Fibroblast of skin of scalp (primary cell): Measurements from ENCODE around the gene FANCG.
A peak's percentile ranks its signal among the peaks of the same experiment; 100 is the strongest.

Experiments
- DNase-seq: peaks from one replicate; pipeline ENCODE4 v3.0.0-alpha.2; 2013

FANCG gene

GRCh38 chr9:35103660-35104191 lies 24.0 kb upstream of the FANCG start:
- DNase-seq: no peak

- DNase-seq: peak; percentile 96
Measured at GRCh38 chr9:35102769-35103659, 23.3 kb upstream of the FANCG start, which contains the start of gene STOML2. STOML2 (minus strand) TSS chr9:35103131; CDS start chr9:35103094, 37 bp downstream.

- DNase-seq: no peak
Measured at GRCh38 chr9:35102465-35102768, 22.7 kb upstream of the FANCG start.

- no peak for DNase-seq
Measured at GRCh38 chr9:35097573-35097972, 17.8 kb upstream of the FANCG start.

- peak; percentile 83 for DNase-seq
Measured at GRCh38 chr9:35096035-35096849, 16.5 kb upstream of the FANCG start, which contains the start of gene PIGO. PIGO (minus strand) TSS chr9:35096591; CDS start chr9:35095565, 1,026 bp downstream.

GRCh38 chr9:35091536-35091935 lies 11.8 kb upstream of the FANCG start:
- DNase-seq: no peak

GRCh38 chr9:35089434-35089833 lies 9.7 kb upstream of the FANCG start:
- no peak for DNase-seq

- DNase-seq: no peak
Measured at GRCh38 chr9:35085078-35085477, 5.3 kb upstream of the FANCG start.

- DNase-seq: no peak
Measured at GRCh38 chr9:35079041-35079425, 709 bp downstream of the FANCG start.

GRCh38 chr9:35078066-35078465 lies 1.7 kb downstream of the FANCG start:
- no peak for DNase-seq

GRCh38 chr9:35076848-35077247 lies 2.9 kb downstream of the FANCG start:
- no peak for DNase-seq

- DNase-seq: no peak
Measured at GRCh38 chr9:35075358-35075757, 4.4 kb downstream of the FANCG start.

GRCh38 chr9:35074791-35075190 lies 5.0 kb downstream of the FANCG start:
- no peak for DNase-seq

- no peak for DNase-seq
Measured at GRCh38 chr9:35074141-35074540, 5.6 kb downstream of the FANCG start.

- DNase-seq: no peak
Measured at GRCh38 chr9:35073279-35073612, 6.5 kb downstream of the FANCG start.

- peak; percentile 100 for DNase-seq
Measured at GRCh38 chr9:35072461-35073278, 7.1 kb downstream of the FANCG start, which contains the start of gene VCP. VCP (minus strand) TSS chr9:35072625; CDS start chr9:35072353, 272 bp downstream.

- DNase-seq: peak; percentile 85
Measured at GRCh38 chr9:35071814-35072460, 7.8 kb downstream of the FANCG start.

GRCh38 chr9:35070823-35071813 lies 8.6 kb downstream of the FANCG start:
- DNase-seq: peak; percentile 18

GRCh38 chr9:35069020-35069419 lies 10.7 kb downstream of the FANCG start:
- no peak for DNase-seq

GRCh38 chr9:35067056-35067455 lies 12.7 kb downstream of the FANCG start:
- no peak for DNase-seq
